SK-N-SH (cell line): ENCODE data around the gene ATP6V1F.

ENCODE experiments used
- EP300 ChIP-seq, 2 experiments: IDR thresholded peaks; 2 replicates each; pipeline versions ENCODE4 v1.4.0 to v1.6.1; 2012; ENCODE audit warnings: borderline replicate concordance in 1 of 2, low read depth in 1 of 2, low read length in 1 of 2
- FOSL2 ChIP-seq: IDR thresholded peaks from 2 replicates; pipeline ENCODE4 v1.4.0; 2012; ENCODE audit warnings: low read depth, mild to moderate bottlenecking, moderate library complexity, borderline replicate concordance
- GABPA ChIP-seq: IDR thresholded peaks from 2 replicates; pipeline ENCODE4 v1.4.0; 2012; ENCODE audit warnings: low read depth, mild to moderate bottlenecking
- MXI1 ChIP-seq: IDR thresholded peaks from 2 replicates; pipeline ENCODE4 v1.6.1; 2012; ENCODE audit warnings: mild to moderate bottlenecking, low read depth, low read length, improper control_type of control experiment
- POLR2AphosphoS5 ChIP-seq: IDR thresholded peaks from 2 replicates; pipeline ENCODE4 v1.6.1; 2012; ENCODE audit warnings: low read depth, low read length
- RAD21 ChIP-seq: IDR thresholded peaks from 2 replicates; pipeline ENCODE4 v1.6.1; 2012; ENCODE audit warnings: mild to moderate bottlenecking, low read length
- SIN3A ChIP-seq: IDR thresholded peaks from 2 replicates; pipeline ENCODE4 v1.6.1; 2012; ENCODE audit warnings: low read depth, mild to moderate bottlenecking, low read length, moderate library complexity, borderline replicate concordance
- TF ChIP-seq, protein P1 (sequence below): fragments of 200-600 bp; sonication (generic); IDR thresholded peaks from 2 replicates; pipeline ENCODE4 v1.6.1; 2017; ENCODE audit warnings: antibody characterized with exemption, mild to moderate bottlenecking, moderate library complexity
- TF ChIP-seq, protein P2 (sequence below): IDR thresholded peaks from 2 replicates; pipeline ENCODE4; 2012
- TF ChIP-seq, protein P3 (sequence below): IDR thresholded peaks from 2 replicates; pipeline ENCODE4 v1.4.0; 2012; ENCODE audit warnings: low read depth, borderline replicate concordance

DNA sequence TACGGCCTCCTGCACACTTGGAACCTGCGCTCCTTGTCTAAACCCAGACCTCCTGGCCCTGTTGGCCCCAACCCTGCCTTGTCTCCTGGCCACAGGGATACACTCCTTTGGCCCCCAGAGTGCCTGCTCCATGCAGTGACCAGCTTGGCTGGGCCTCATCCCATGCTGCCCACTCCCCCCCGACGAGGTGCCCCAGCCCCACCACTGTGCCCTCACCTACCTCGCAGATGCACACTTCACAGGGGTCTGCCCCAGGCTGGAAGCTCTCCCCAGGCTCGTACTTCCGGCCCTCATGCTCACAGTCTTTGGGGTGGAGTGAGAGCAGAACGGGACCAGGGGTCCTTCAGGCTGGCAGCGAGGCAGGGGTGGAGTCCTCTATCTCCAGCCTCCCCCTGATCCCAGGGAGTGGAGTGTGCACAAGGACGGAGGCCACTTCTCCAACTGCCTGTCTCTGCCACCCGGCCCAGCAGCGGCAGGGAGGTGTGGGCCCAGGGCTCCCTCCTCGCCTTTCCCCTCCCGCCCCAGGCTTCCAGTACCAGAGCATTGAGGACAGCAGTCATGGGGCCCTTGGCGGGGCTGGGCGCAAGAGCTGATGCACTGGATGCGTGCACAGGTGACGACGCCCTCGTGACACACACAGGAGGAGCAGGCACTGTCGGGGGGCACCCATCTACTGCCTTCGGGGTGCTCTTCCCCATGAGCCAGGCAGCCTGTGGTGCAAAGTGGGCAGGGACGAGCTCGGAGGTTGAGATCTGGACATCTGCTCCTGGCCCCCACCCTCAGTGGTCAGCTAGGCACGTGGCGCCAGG lies 22.1 kb downstream of the ATP6V1F start:
- TF ChIP-seq EP300 (IDR thresholded peaks at IDR 0.05; ENCODE audit: borderline replicate concordance in 1 of 2, low read depth in 1 of 2, low read length in 1 of 2) (no peak), FOSL2 (no peak), RAD21 (no peak), MXI1 (no peak), SIN3A (no peak), GABPA (no peak), POLR2AphosphoS5 (no peak)
- TF ChIP-seq, protein P1, sequence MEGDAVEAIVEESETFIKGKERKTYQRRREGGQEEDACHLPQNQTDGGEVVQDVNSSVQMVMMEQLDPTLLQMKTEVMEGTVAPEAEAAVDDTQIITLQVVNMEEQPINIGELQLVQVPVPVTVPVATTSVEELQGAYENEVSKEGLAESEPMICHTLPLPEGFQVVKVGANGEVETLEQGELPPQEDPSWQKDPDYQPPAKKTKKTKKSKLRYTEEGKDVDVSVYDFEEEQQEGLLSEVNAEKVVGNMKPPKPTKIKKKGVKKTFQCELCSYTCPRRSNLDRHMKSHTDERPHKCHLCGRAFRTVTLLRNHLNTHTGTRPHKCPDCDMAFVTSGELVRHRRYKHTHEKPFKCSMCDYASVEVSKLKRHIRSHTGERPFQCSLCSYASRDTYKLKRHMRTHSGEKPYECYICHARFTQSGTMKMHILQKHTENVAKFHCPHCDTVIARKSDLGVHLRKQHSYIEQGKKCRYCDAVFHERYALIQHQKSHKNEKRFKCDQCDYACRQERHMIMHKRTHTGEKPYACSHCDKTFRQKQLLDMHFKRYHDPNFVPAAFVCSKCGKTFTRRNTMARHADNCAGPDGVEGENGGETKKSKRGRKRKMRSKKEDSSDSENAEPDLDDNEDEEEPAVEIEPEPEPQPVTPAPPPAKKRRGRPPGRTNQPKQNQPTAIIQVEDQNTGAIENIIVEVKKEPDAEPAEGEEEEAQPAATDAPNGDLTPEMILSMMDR = no peak
- TF ChIP-seq, protein P2, sequence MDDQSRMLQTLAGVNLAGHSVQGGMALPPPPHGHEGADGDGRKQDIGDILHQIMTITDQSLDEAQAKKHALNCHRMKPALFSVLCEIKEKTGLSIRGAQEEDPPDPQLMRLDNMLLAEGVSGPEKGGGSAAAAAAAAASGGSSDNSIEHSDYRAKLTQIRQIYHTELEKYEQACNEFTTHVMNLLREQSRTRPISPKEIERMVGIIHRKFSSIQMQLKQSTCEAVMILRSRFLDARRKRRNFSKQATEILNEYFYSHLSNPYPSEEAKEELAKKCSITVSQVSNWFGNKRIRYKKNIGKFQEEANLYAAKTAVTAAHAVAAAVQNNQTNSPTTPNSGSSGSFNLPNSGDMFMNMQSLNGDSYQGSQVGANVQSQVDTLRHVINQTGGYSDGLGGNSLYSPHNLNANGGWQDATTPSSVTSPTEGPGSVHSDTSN = no peak
- TF ChIP-seq, protein P3, sequence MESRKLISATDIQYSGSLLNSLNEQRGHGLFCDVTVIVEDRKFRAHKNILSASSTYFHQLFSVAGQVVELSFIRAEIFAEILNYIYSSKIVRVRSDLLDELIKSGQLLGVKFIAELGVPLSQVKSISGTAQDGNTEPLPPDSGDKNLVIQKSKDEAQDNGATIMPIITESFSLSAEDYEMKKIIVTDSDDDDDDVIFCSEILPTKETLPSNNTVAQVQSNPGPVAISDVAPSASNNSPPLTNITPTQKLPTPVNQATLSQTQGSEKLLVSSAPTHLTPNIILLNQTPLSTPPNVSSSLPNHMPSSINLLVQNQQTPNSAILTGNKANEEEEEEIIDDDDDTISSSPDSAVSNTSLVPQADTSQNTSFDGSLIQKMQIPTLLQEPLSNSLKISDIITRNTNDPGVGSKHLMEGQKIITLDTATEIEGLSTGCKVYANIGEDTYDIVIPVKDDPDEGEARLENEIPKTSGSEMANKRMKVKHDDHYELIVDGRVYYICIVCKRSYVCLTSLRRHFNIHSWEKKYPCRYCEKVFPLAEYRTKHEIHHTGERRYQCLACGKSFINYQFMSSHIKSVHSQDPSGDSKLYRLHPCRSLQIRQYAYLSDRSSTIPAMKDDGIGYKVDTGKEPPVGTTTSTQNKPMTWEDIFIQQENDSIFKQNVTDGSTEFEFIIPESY = no peak
